COLO829 (cell line): ENCODE data around the gene RAB5A.
"Not testable (repeated sequence)": the region's sequence is repeated elsewhere in the genome, so short reads cannot be mapped to it uniquely, and the experiment has no call there.

ENCODE experiments used
- DNase-seq: peaks from one replicate; pipeline ENCODE4 v3.0.0; 2012; ENCODE audit warnings: low spot score

The RAB5A gene

DNA sequence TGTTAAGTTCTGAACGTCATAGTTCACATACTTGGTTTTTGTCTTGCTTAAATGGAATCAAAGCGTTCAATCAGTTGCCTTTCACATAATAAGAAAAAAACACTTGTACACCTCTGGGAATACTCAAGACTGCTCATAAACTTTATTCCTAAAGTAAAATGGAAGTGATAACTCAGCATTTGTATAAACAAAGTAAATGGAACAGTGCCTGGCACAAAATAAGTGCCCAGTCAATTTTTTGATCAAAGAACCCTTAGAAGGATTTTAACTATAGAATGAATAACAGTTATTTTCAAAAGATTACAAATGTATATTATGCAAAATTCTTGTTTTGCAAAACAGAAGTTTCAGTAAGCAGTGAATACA is 1.3 kb downstream of the RAB5A start:
- DNase-seq: no peak

GRCh38 chr3:19950316-19950715 is 3.4 kb downstream of the RAB5A start:
- DNase-seq: no peak

DNA sequence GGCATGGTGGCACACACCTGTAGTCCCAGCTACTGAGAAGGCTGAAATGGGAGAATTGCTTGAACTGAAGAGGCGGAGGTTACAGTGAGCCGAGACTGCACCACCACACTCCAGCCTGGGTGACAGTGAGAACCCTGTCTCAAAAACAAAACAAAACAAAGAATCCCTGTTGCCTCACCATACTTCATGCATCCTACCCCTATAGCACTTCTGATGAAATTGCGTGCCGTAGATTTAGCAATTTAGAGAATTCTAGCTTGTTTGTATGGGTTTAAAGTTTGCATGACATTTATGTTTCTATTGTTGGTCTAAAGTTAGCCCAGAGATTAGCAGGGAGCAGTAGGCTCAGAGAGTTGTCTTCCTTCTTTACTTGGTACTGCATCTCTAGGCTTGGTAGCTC is 7.8 kb downstream of the RAB5A start:
- no peak for DNase-seq

- DNase-seq: not testable (repeated sequence)
Measured at GRCh38 chr3:19957354-19957753, 10.5 kb downstream of the RAB5A start.

- no peak for DNase-seq
Measured at GRCh38 chr3:19959505-19959904, 12.6 kb downstream of the RAB5A start.

DNA sequence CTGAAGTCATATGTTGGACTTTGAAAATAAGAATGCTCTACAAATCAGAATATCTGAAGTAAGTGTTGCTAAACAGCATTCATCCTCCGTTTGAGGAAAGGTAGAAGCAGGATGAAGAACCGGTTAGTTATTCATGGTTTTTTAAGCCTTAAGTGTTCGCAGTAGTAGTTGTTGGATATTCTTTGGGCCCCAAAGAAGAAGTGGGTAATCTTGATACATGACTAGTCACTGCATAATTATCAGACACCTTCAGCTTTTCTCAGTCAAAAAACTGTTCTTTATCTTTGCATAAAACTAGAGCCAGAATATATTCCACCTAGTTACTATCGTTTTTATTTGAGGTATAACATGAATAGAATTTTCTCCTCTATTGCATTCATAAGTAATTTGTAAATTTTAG is 13.8 kb downstream of the RAB5A start:
- DNase-seq: no peak

GRCh38 chr3:19961960-19962359 is 15.1 kb downstream of the RAB5A start:
- no peak for DNase-seq

GRCh38 chr3:19967208-19967607 is 20.3 kb downstream of the RAB5A start:
- no peak for DNase-seq

DNA sequence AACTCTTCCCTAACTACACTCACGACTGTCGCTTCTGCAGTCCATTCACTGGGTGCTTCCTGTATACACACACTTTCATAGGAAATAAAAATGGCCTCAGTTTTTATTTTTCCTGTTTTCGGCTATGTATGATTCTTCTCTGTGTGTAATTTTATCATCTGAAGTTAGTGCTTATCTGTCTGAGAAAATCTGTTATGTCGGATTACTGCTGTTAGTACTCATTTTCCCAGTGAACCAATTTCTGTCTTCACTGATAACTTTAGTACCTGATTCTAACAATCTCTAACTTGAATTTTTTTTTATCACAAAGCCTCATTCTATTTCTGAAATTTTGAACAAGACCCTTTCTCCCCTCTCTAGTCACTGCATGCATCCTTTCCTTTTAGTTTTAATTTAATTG is 20.9 kb downstream of the RAB5A start:
- DNase-seq: no peak

DNA sequence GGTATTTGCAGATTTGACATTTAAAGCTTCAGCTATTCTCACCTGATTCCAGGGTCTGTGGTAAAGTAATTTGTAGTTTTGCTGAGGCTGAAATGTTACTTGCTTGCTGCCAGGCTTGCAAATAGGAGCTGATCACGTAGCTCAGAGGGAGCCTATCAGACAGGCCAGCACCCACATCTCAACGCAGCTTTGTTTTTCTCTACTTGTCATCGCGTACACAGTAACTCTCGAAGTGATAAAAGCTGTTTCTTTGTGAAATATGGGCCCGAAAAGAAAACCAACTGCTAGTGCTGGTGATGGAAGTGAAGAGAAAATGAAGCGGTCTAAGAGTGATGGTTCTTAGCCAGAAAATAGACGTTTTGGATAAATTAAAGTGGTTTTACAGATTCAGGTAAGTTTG is 23.4 kb downstream of the RAB5A start:
- DNase-seq: no peak

DNA sequence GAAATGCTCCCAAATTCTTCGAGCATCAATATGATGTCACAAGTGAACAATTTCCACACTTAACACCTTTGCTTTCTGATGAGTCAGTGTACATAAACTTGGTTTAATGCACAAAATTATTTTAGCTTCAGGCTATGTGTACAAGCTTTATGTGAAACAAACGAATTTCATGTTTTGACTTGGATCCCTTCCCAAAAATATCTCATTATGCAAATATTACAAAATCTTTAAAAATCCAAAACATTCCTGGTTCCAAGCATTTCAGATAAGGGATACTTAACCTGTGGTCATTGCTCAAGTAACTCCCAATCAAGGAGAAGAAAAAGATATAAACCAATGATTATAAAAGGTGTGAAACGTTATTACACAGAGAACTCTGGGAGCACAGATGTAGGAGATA is 25.2 kb downstream of the RAB5A start:
- no peak for DNase-seq

- DNase-seq: not testable (repeated sequence)
Measured at GRCh38 chr3:19988904-19989303, 42.0 kb downstream of the RAB5A start.

- DNase-seq: no peak
Measured at GRCh38 chr3:19994796-19995195, 47.9 kb downstream of the RAB5A start.

DNA sequence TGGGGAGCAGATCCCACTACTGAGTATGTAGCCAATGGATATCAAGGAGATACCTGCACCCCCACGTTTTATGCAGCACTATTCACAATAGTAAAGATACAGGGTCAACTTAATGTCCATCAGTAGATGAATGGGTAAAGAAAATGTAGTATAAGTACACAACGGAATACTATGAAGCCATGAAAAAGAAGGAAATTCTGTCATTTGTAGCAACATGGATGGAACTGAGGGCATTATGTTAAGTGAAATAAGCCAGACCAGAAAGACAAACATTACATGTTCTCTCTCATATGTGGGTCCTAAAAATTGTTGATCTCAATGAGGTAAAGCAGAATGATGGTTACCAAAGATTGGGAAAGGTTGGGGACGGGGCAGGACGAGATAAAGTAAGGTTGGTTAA is 50.6 kb downstream of the RAB5A start:
- no peak for DNase-seq

GRCh38 chr3:20001932-20002331 is 55.0 kb downstream of the RAB5A start:
- no peak for DNase-seq

DNA sequence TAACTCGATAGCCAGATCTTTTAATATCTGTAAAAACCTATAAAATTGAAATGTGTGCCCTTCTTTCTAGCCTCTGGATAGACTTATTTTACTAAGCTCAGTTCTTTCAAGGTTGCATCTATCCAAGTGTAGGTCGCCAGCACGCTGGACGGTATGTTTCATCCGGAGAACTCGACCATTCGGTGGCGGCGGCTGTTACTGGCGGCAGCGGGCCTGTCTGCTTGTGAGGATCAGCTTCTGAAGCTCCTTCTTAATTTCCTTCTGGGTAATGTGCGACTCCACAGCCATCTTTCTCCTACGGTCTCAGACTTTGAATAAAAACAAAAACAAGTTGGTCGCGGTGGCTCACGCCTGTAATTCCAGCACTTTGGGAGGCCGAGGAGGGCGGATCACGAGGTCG is 61.1 kb downstream of the RAB5A start:
- no peak for DNase-seq

- DNase-seq: no peak
Measured at GRCh38 chr3:20008646-20009045, 61.7 kb downstream of the RAB5A start.

- DNase-seq: no peak
Measured at GRCh38 chr3:20012164-20012563, 65.3 kb downstream of the RAB5A start, which contains the start of gene PP2D1. TSS of gene PP2D1 (minus strand) at chr3:20012264. CDS start at chr3:20012072, 192 bp downstream.

GRCh38 chr3:20013396-20013795 is 66.5 kb downstream of the RAB5A start:
- no peak for DNase-seq

GRCh38 chr3:20015525-20015924 is 68.6 kb downstream of the RAB5A start:
- DNase-seq: no peak

GRCh38 chr3:20016076-20016475 is 69.2 kb downstream of the RAB5A start:
- DNase-seq: not testable (repeated sequence)

DNA sequence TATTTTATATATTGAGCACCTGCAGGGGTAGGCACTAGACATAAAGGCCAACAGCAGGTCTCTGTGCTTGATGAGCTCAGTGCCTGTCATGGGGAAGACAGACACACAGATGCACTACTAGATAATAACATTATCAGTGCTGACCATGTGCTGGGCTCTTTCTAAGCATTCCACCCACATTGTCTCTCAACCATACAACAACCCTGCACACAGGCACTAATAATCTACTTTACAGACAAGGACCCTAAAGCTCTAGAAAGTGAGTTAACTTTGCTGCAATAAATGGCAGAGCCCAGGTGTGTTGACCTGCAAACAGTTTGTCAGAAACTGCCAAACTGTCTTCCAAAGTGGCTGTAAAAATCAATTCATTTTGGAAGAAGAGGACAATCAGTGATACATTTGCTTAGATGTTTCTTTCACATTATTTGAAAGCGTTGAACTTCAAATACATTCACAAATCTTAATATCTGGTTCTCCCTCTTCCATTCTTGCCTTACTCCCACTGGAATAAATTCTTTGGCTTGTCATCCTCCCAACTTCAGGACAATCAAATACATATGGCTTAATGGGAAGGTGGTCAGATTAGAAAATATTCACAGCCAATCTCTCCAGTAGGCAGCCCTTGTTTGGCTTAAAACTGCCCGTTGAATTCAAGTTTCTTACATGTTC is 76.2 kb downstream of the RAB5A start:
- no peak for DNase-seq

- peak; percentile 33 for DNase-seq
Measured at GRCh38 chr3:20023623-20024405, 76.9 kb downstream of the RAB5A start.

DNA sequence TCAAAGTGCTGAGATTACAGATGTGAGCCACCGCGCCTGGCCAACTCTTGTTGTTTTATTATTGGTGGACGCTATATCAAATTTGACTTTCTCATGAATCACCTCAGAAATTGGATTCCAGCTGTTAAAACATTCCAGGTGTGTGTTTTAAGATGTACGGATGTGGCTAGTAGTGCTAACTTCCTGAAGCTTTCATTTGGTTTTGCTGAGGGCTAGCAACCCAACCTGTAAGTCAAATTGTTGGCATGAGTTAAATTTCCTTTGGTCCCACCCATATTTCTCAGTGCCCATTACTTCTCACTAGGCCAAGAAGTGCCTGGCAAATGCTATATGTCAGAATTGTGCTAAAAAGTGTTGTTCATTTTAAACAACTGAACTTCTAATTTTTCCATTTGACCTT is 80.2 kb downstream of the RAB5A start:
- no peak for DNase-seq
